Right ventricle myocardium inferior (tissue), 1 donor: ENCODE measurements around the gene P4HA2. TPM values are rescaled to one million over a fixed set of nuclear protein-coding genes. Genes with fewer than 3 reads are reported as not detected.

Experiments used
- ATAC-seq: fragments of 200-7000 bp; cut with Tn5 transposase; one replicate; pipeline ENCODE4 v1.9.1; 2020; ENCODE audit warnings: mild to moderate bottlenecking, moderate library complexity
- DNase-seq: peaks from one replicate; pipeline ENCODE4 v3.0.0; 2021; ENCODE audit errors: missing footprints
- intact Hi-C: fragments of 100-400 bp; cut with DNase I; formaldehyde crosslinking; loops from one replicate; pipeline ENCODE4 v1.11.0; 2022
- long read RNA-seq: library from polyadenylated mRNA; unstranded; transcript quantifications from one replicate; pipeline ENCODE4 v2.0.0, GENCODE V29; 2021
- total RNA-seq: library from RNA; stranded (reverse); fragmentation: NEBNext Ultra II Directional; extraction: Animal tissue kit (Norgen Biotek cat#: 25700); gene quantifications from one replicate; pipeline ENCODE4 v1.2.1, GENCODE V29; 2021
- donor health status: DM: no; HTN: yes; CAD: no; lungs with severe emphysema.

Gene P4HA2
- total RNA-seq: 88.7 TPM
- long read RNA-seq, transcript P4HA2-202 (15 exons, 2,313 nt): major isoform, 24 of 92 reads
- long read RNA-seq, transcript P4HA2-201 (16 exons, 2,230 nt): minor isoform, 5 of 92 reads
- long read RNA-seq, partial matches to known transcripts: 16 of 92 reads
- long read RNA-seq, other reads (novel, unspliced or antisense): 43 of 92 reads

- intact Hi-C loops: loop anchor here (5.0 kb wide), 1 partner anchor 35 kb away; no protein-coding TSS in a partner anchor
- DNase-seq: peak; percentile 89
- ATAC-seq: peak; percentile 85
These were observed at the start of gene P4HA2 for GRCh38 chr5:132227485-132228240. P4HA2 (minus strand) TSS chr5:132227853; CDS start chr5:132218626, 9,227 bp downstream.

- ATAC-seq: no peak
- intact Hi-C loops: no loop called here
- no peak for DNase-seq
These were observed 49.6 kb upstream of the P4HA2 start for GRCh38 chr5:132277256-132277655.

GRCh38 chr5:132275367-132276220 lies 47.9 kb upstream of the P4HA2 start:
- ATAC-seq (no peak), DNase-seq (no peak)
- intact Hi-C loops: no loop called here

GRCh38 chr5:132274050-132274792 lies 46.6 kb upstream of the P4HA2 start:
- no peak for ATAC-seq
- intact Hi-C loops: loop anchor here (5.0 kb wide), 3 partner anchors 37 to 228 kb away; no protein-coding TSS in a partner anchor

GRCh38 chr5:132273631-132274030 lies 46.0 kb upstream of the P4HA2 start:
- ATAC-seq: no peak
- no peak for DNase-seq
- intact Hi-C loops: loop anchor here (5.0 kb wide), 3 partner anchors 36 to 229 kb away; no protein-coding TSS in a partner anchor

More at GRCh38 chr5:132274050-132274792, 46.6 kb upstream of the P4HA2 start:
- DNase-seq: no peak

GRCh38 chr5:132272311-132273210 lies 44.9 kb upstream of the P4HA2 start:
- ATAC-seq (no peak), DNase-seq (peak; percentile 81)
- intact Hi-C loops: loop anchor here (5.0 kb wide), 3 partner anchors 35 to 230 kb away; no protein-coding TSS in a partner anchor

- intact Hi-C loops: loop anchor here (5.0 kb wide), 3 partner anchors 34 to 231 kb away; no protein-coding TSS in a partner anchor
- ATAC-seq (peak; percentile 20), DNase-seq (no peak)
These were observed 43.9 kb upstream of the P4HA2 start for GRCh38 chr5:132271251-132272246.

GRCh38 chr5:132270706-132271105 lies 43.1 kb upstream of the P4HA2 start:
- DNase-seq (no peak), ATAC-seq (no peak)
- intact Hi-C loops: loop anchor here (5.0 kb wide), 3 partner anchors 33 to 232 kb away; no protein-coding TSS in a partner anchor

- intact Hi-C loops: loop anchor here (5.0 kb wide), 3 partner anchors 33 to 232 kb away; no protein-coding TSS in a partner anchor
- no peak for ATAC-seq
- DNase-seq: no peak
These were observed 42.6 kb upstream of the P4HA2 start for GRCh38 chr5:132270335-132270665.

GRCh38 chr5:132269635-132270334 lies 42.1 kb upstream of the P4HA2 start:
- intact Hi-C loops: loop anchor here (5.0 kb wide), 3 partner anchors 32 to 233 kb away; no protein-coding TSS in a partner anchor

GRCh38 chr5:132268769-132269551 lies 41.3 kb upstream of the P4HA2 start:
- no peak for DNase-seq
- no peak for ATAC-seq
- intact Hi-C loops: no loop called here

More at GRCh38 chr5:132269635-132270334, 42.1 kb upstream of the P4HA2 start:
- no peak for DNase-seq
- no peak for ATAC-seq

GRCh38 chr5:132267931-132268768 lies 40.5 kb upstream of the P4HA2 start:
- DNase-seq: no peak
- intact Hi-C loops: no loop called here

GRCh38 chr5:132267166-132267739 lies 39.6 kb upstream of the P4HA2 start:
- intact Hi-C loops: no loop called here
- no peak for DNase-seq
- ATAC-seq: no peak

More at GRCh38 chr5:132267931-132268768, 40.5 kb upstream of the P4HA2 start:
- no peak for ATAC-seq

- DNase-seq (no peak), ATAC-seq (no peak)
- intact Hi-C loops: no loop called here
These were observed 39.1 kb upstream of the P4HA2 start for GRCh38 chr5:132266836-132267160.
